Left hindlimb (tissue), 1 donor: Measurements from ENCODE around the gene FAM237A.

ENCODE experiments used
- DNase-seq: peaks from one replicate; pipeline ENCODE4 v3.0.0-alpha.2; 2018

Gene FAM237A

GRCh38 chr2:206642075-206643025 is at the start of gene FAM237A:
TSS of gene FAM237A (plus strand) at chr2:206642487. CDS start at chr2:206644237, 1,750 bp downstream.
- peak; percentile 52 for DNase-seq

GRCh38 chr2:206597717-206598218 is 44.5 kb upstream of the FAM237A start:
- no peak for DNase-seq

GRCh38 chr2:206603243-206603642 is 39.0 kb upstream of the FAM237A start:
- DNase-seq = no peak

- no peak for DNase-seq
Measured at GRCh38 chr2:206610451-206610850, 31.8 kb upstream of the FAM237A start.

GRCh38 chr2:206611191-206611590 is 31.1 kb upstream of the FAM237A start:
- no peak for DNase-seq

GRCh38 chr2:206611736-206612135 is 30.6 kb upstream of the FAM237A start:
- no peak for DNase-seq

- DNase-seq = no peak
Measured at GRCh38 chr2:206614811-206615210, 27.5 kb upstream of the FAM237A start.

GRCh38 chr2:206615417-206616089 is 26.7 kb upstream of the FAM237A start:
- DNase-seq = no peak

- no peak for DNase-seq
Measured at GRCh38 chr2:206616151-206616550, 26.1 kb upstream of the FAM237A start.

GRCh38 chr2:206619011-206619410 is 23.3 kb upstream of the FAM237A start:
- DNase-seq = no peak

GRCh38 chr2:206626108-206626507 is 16.2 kb upstream of the FAM237A start:
- DNase-seq = no peak

- no peak for DNase-seq
Measured at GRCh38 chr2:206627632-206628031, 14.7 kb upstream of the FAM237A start.

- DNase-seq = no peak
Measured at GRCh38 chr2:206631340-206631739, 10.9 kb upstream of the FAM237A start.

- no peak for DNase-seq
Measured at GRCh38 chr2:206635015-206635414, 7.3 kb upstream of the FAM237A start.

GRCh38 chr2:206639636-206640035 is 2.7 kb upstream of the FAM237A start:
- DNase-seq = no peak

GRCh38 chr2:206641226-206641625 is 1.1 kb upstream of the FAM237A start:
- DNase-seq = no peak

- DNase-seq = no peak
Measured at GRCh38 chr2:206647985-206648384, 5.7 kb downstream of the FAM237A start.

- no peak for DNase-seq
Measured at GRCh38 chr2:206657087-206657486, 14.8 kb downstream of the FAM237A start.

GRCh38 chr2:206665251-206665650 is 23.0 kb downstream of the FAM237A start:
- no peak for DNase-seq

- no peak for DNase-seq
Measured at GRCh38 chr2:206670531-206671319, 28.4 kb downstream of the FAM237A start.

GRCh38 chr2:206683546-206683945 is 41.3 kb downstream of the FAM237A start:
- no peak for DNase-seq

- DNase-seq = no peak
Measured at GRCh38 chr2:206688453-206688852, 46.2 kb downstream of the FAM237A start.

GRCh38 chr2:206688990-206689389 is 46.7 kb downstream of the FAM237A start:
- no peak for DNase-seq
